Left ventricle myocardium superior (tissue), 1 donor: ENCODE measurements around the gene TRIML1. TPM values are rescaled to one million over a fixed set of nuclear protein-coding genes. Genes with fewer than 3 reads are reported as not detected.
"Not testable (repeated sequence)": the region's sequence is repeated elsewhere in the genome, so short reads cannot be mapped to it uniquely, and the experiment has no call there.

Experiments
- ATAC-seq: fragments of 200-7000 bp; cut with Tn5 transposase; one replicate; pipeline ENCODE4 v1.9.1; 2020; ENCODE audit warnings: mild to moderate bottlenecking, moderate library complexity
- DNase-seq: peaks from one replicate; pipeline ENCODE4 v3.0.0-alpha.2; 2020
- intact Hi-C: fragments of 100-400 bp; cut with micrococcal nuclease; formaldehyde crosslinking; loops from one replicate; pipeline ENCODE4 v1.11.0; 2022
- total RNA-seq: library from RNA; stranded (reverse); fragmentation: NEBNext Ultra II Directional; extraction: Animal tissue kit (Norgen Biotek cat#: 25700); gene quantifications from one replicate; pipeline ENCODE4 v1.2.1, GENCODE V29; 2021
- donor health status: DM: no; HTN: yes; CAD: no; lungs with severe emphysema.

The TRIML1 gene
- total RNA-seq, 1 donor from 2014 or later = not detected

DNA sequence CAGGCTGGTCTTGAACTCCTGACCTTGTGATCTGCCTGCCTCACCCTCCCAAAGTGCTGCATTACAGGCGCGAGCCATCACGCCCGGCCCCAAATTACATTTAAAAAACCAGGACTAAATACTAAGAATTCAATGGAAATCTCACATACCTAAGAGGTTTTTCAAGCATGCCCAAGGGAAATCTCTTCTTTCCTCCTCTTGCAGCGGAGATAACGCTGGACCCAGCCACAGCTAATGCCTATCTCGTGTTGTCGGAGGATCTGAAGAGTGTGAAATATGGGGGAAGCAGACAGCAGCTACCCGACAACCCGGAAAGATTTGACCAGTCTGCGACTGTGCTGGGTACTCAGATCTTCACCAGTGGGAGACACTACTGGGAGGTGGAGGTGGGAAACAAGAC lies 7.4 kb downstream of the TRIML1 start:
- intact Hi-C loops = no loop called here
- ATAC-seq (no peak), DNase-seq (no peak)

- ATAC-seq (no peak), DNase-seq (no peak)
- intact Hi-C loops = no loop called here
Observed at GRCh38 chr4:188147176-188147575, 7.9 kb downstream of the TRIML1 start.

DNA sequence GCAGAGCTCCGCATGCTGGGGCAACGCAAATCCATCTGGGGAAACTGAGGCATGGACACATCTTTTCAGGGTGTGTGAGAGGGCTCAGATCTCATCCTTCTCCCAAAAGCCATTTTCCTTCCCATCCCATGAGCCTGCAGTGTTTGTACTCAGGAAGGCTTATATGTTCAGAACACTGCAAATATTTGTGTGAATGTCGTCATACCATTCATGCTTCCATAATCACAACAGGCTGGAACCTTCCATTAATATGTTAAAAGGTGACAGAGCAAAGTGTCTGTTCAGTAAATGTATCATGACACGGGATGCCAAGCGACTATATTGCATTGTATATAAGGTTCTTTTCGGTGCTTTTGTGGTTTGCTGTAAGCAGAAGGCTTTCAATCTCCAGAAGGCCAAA lies 8.5 kb downstream of the TRIML1 start:
- intact Hi-C loops = no loop called here
- no peak for ATAC-seq
- no peak for DNase-seq

- no peak for DNase-seq
- ATAC-seq = no peak
- intact Hi-C loops = no loop called here
Observed at GRCh38 chr4:188154668-188155405, 15.6 kb downstream of the TRIML1 start.

DNA sequence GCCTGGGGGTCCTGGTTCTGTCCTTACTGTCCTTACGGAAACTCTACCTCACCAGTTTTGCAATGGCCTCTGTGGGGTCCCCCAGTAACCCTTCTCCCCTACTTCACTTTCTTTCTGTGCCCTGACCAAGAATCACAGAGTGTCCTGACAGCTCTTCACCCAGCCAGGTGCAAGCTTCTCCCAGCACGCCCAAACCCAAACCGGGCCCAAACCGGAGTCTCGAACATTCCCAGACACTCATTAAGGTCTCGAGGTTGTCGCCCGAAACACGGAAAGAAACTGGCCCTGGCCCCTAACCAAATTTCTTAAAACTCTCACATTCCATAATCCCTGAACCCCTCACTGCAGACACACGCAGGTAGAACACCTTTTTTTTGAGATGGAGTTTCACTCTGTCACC lies 19.1 kb downstream of the TRIML1 start:
- no peak for DNase-seq
- ATAC-seq = no peak
- intact Hi-C loops = no loop called here

- intact Hi-C loops, DNase-seq, ATAC-seq: not testable (repeated sequence)
Observed at GRCh38 chr4:188159513-188160226, 20.4 kb downstream of the TRIML1 start.

DNA sequence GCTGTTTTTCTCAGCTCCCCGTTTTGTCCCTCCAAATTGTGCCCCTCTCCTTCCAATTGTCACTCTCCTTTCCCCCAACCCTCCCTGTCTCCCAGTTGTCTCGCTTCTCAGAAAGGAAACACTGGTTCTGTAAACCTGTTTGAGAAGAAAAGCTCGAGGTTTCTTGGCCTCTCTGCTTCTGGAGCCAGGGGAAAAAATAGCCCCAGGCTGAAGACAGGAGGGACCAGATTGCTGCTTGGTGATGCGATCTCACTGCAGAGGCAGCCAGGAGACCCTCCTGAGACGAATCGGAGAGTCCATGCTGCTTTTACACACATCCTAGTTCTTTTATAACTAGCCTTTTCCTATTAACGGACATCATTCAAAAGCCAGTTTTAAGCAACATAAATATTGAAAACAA lies 21.2 kb downstream of the TRIML1 start:
- DNase-seq = no peak
- intact Hi-C loops = no loop called here
- no peak for ATAC-seq

GRCh38 chr4:188161167-188161566 lies 21.9 kb downstream of the TRIML1 start:
- DNase-seq = no peak
- no peak for ATAC-seq
- intact Hi-C loops = no loop called here

- DNase-seq (no peak), ATAC-seq (no peak)
- intact Hi-C loops = no loop called here
Observed at GRCh38 chr4:188162698-188163097, 23.5 kb downstream of the TRIML1 start.

- DNase-seq (no peak), ATAC-seq (no peak)
- intact Hi-C loops = no loop called here
Observed at GRCh38 chr4:188168726-188169373, 29.6 kb downstream of the TRIML1 start.

- ATAC-seq (no peak), DNase-seq (no peak)
- intact Hi-C loops = no loop called here
Observed at GRCh38 chr4:188171551-188171950, 32.3 kb downstream of the TRIML1 start.

- no peak for ATAC-seq
- intact Hi-C loops = no loop called here
Observed at GRCh38 chr4:188175288-188175687, 36.0 kb downstream of the TRIML1 start.

DNA sequence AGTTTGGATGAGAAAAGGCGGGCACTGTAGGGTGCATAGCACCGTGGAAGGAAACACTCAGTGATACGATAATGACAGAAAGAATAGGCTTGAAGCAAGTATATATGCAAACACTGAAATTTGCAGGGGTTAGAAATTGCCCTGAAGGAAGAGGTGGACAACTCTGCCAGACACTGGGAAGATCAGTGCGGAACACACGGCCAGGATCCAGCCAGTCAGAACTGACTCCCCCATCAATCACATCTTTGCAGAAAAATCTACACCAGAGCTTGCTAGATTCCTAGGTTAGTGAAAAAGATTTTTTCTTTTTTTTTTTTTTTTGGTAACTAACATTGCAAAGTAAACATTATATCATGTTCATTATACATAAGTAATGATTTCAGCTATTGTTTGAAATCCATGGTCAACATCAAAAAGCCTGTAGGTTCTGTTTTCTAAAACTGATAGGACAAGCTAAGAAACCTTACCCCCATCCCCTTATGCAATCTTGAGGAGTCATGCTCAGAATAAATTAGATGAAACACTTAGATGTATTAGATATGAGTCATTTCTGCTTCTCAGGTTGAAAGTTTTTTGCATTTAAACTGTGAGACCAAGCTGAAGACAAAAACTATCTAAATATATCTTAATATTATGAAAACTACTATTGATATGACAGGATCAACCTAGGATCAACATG lies 38.9 kb downstream of the TRIML1 start:
- ATAC-seq (no peak), DNase-seq (no peak)
- intact Hi-C loops = no loop called here

More at GRCh38 chr4:188175288-188175687, 36.0 kb downstream of the TRIML1 start:
- no peak for DNase-seq

GRCh38 chr4:188178806-188179205 lies 39.6 kb downstream of the TRIML1 start:
- DNase-seq = no peak
- ATAC-seq = no peak
- intact Hi-C loops = no loop called here

DNA sequence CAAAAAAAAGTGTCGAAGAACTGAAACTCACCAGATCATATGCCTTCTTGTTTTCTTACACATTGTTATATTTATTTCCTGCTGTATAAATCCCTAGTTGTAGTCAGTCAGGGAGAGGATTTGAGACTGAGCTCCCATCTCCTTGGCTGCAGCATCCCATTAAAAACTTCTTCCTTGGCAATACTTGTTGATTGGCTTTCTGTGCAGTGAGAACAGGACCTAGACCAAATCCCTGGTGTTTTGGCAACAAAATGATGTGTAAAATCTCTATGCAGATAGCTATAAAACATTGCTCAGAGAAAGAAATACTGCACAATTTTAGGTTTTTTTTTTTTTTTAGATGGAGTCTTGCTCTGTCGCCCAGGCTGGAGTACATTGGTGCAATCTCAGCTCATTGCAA lies 47.9 kb downstream of the TRIML1 start:
- intact Hi-C loops = no loop called here
- ATAC-seq = no peak
- no peak for DNase-seq

DNA sequence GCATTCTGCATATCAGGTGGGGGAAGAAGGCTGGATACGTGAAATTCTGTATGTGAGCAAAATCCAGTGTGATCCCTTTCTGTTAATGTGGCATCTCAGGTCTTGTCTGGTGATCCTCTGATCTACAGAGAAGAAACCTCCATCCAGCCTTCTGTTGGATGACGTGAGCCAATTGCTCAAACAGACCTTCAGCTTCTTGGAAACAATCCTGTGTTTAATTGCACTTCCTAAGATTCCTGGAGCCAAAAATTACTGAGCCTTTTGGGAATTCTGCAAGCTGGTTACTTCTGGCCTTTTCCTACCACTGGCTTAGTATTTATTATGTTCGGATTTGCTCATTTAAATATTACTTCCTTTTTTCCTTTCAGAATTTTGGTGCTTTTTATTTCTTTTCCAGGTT lies 51.2 kb downstream of the TRIML1 start:
- intact Hi-C loops = no loop called here
- DNase-seq (no peak), ATAC-seq (no peak)

- intact Hi-C loops = no loop called here
- DNase-seq (no peak), ATAC-seq (no peak)
Observed at GRCh38 chr4:188194421-188194820, 55.2 kb downstream of the TRIML1 start.

DNA sequence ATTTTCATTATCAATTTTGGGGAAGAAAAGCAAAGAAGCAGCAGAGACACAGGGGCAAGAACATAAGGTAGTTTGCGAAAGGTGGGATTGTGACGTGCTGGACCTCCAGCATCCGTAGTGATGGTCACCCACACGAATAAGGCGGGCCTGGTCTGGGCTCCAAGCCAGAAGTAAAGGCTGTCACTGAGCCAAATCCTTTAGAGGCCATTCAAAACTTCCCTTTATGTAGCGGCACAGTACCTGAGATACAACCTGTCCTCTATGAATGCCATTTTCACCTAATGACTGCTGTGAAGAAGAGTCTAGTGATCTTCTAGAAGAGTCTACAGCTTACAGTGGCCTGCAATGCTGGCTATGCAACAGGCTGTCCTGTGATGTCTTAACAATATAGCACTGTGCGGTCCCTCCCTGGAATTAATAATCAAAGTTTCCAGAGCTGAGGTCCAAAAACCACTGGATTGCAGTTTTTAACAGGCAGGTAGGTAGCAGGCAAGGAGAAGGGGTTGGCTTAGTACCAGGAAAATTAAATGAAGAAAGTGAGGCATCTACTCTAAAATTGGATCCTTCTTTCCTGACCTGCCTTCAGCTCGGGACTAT lies 56.2 kb downstream of the TRIML1 start:
- ATAC-seq (no peak), DNase-seq (no peak)
- intact Hi-C loops = no loop called here

GRCh38 chr4:188196134-188196735 lies 57.0 kb downstream of the TRIML1 start:
- intact Hi-C loops = no loop called here
- ATAC-seq = no peak
- DNase-seq = no peak
